Measurements from ENCODE around the gene RGS3. TPM values are rescaled to one million over a fixed set of nuclear protein-coding genes. Genes with fewer than 3 reads are reported as not detected.
A peak's percentile ranks its signal among the peaks of the same experiment; 100 is the strongest.

RGS3 gene
- total and polyA plus RNA-seq, 12 donors, result 65.4 to 201 (median 132) TPM

- Histone ChIP-seq H3K27ac (no peak overlapping the region), H3K9me3 (no peaks in the 10 kb centered on the region), H3K4me1 (peaks cover 2 to 58% (median 25%) of the 10 kb centered on the region in 9 donors), H3K4me3 (no peak overlapping the region), H3K27me3 (no peaks in the 10 kb centered on the region), H3K36me3 (no peaks in the 10 kb centered on the region)
- intact Hi-C loops (cut with DNase I), result no loop called here
- DNase-seq (no peak), ATAC-seq (no peak)
- no peak for TF ChIP-seq CTCF (IDR thresholded peaks at IDR 0.05)
- 96 to 98% methylated on average over 4 of the region's 4 CpGs for WGBS, 2 donors
These were observed 165.1 kb downstream of the RGS3 start for GRCh38 chr9:113628621-113629020.

- Histone ChIP-seq H3K4me3 (no peak overlapping the region), H3K27ac (peak overlapping the region in 1 of 10 donors; percentile 4)
- 89 to 92% methylated on average over 11 of the region's 11 CpGs for WGBS, 2 donors
These were observed 167.0 kb downstream of the RGS3 start for GRCh38 chr9:113630386-113631136.

GRCh38 chr9:113631137-113631765 lies 167.7 kb downstream of the RGS3 start:
- Histone ChIP-seq H3K9me3 (no peaks in the 10 kb centered on the region), H3K4me3 (no peak overlapping the region), H3K27ac (peak overlapping the region in 3 of 10 donors; percentile 4 to 51 (median 16)), H3K27me3 (no peaks in the 10 kb centered on the region), H3K4me1 (peaks cover 3 to 70% (median 43%) of the 10 kb centered on the region in 9 donors), H3K36me3 (no peaks in the 10 kb centered on the region)
- no peak for DNase-seq
- peak in 2 of 8 donors; percentile 4 to 25 for ATAC-seq
- no peak for TF ChIP-seq CTCF (IDR thresholded peaks at IDR 0.05)
- 74 to 77% methylated on average over 10 of the region's 10 CpGs for WGBS, 2 donors
- intact Hi-C loops (cut with DNase I), result no loop called here

More at GRCh38 chr9:113630386-113631136, 167.0 kb downstream of the RGS3 start:
- intact Hi-C loops (cut with DNase I), result no loop called here
- TF ChIP-seq CTCF (IDR thresholded peaks at IDR 0.05), result no peak
- no peaks in the 10 kb centered on the region for H3K9me3 ChIP-seq
- peaks cover 3 to 69% (median 41%) of the 10 kb centered on the region in 9 donors for H3K4me1 ChIP-seq
- ATAC-seq (no peak), DNase-seq (no peak)
- no peaks in the 10 kb centered on the region for H3K27me3 ChIP-seq
- no peaks in the 10 kb centered on the region for H3K36me3 ChIP-seq

GRCh38 chr9:113631871-113632665 lies 168.5 kb downstream of the RGS3 start:
- Histone ChIP-seq H3K4me1 (peaks cover 3 to 63% (median 35%) of the 10 kb centered on the region in 9 donors), H3K9me3 (no peaks in the 10 kb centered on the region), H3K36me3 (no peaks in the 10 kb centered on the region), H3K27me3 (no peaks in the 10 kb centered on the region), H3K4me3 (no peak overlapping the region), H3K27ac (peak overlapping the region in 3 of 10 donors; percentile 4 to 51 (median 16))
- no peak for DNase-seq
- no peak for TF ChIP-seq CTCF (IDR thresholded peaks at IDR 0.05)
- intact Hi-C loops (cut with DNase I), result no loop called here
- 72 to 73% methylated on average over 8 of the region's 8 CpGs for WGBS, 2 donors
- no peak for ATAC-seq
